Mesendoderm (in vitro differentiated cells): ENCODE results near the gene ACTG1.

Source experiments
- DNase-seq: peaks from one replicate; pipeline ENCODE4 v3.0.0; 2013
- H2AK5ac ChIP-seq: 2 replicates; pipeline ENCODE4 v1.6.1; 2013; ENCODE audit warnings: low read length, inconsistent platforms
- H2BK120ac ChIP-seq: 2 replicates; pipeline ENCODE4 v1.6.1; 2013; ENCODE audit warnings: low read depth, mild to moderate bottlenecking, low read length, moderate library complexity, mixed read lengths
- H2BK15ac ChIP-seq: replicated peaks from 2 replicates; pipeline ENCODE4 v1.6.1; 2013; ENCODE audit warnings: low read depth, mild to moderate bottlenecking, moderate library complexity
- H2BK5ac ChIP-seq: 2 replicates; pipeline ENCODE4 v1.6.1; 2013; ENCODE audit warnings: low read length, inconsistent platforms
- H3K18ac ChIP-seq: 2 replicates; pipeline ENCODE4 v1.6.1; 2013; ENCODE audit warnings: mild to moderate bottlenecking, low read length, mixed read lengths
- H3K23ac ChIP-seq: one replicate; pipeline ENCODE4 v1.6.1; 2013; ENCODE audit warnings: low read length
- H3K27ac ChIP-seq: 2 replicates; pipeline ENCODE4 v1.5.1; 2013; ENCODE audit warnings: low read depth, mild to moderate bottlenecking, inconsistent platforms, low read length, moderate library complexity
- H3K27me3 ChIP-seq: 2 replicates; pipeline ENCODE4 v1.6.1; 2013; ENCODE audit warnings: low read length, control low read depth, mild to moderate bottlenecking, inconsistent platforms; ENCODE audit not compliant: insufficient read depth, poor library complexity
- H3K36me3 ChIP-seq: 2 replicates; pipeline ENCODE4 v1.6.1; 2013; ENCODE audit warnings: low read length, inconsistent platforms; ENCODE audit not compliant: control insufficient read depth, insufficient read depth
- H3K4ac ChIP-seq: one replicate; pipeline ENCODE4 v1.6.1; 2013; ENCODE audit warnings: low read depth, mild to moderate bottlenecking, low read length, moderate library complexity
- H3K4me1 ChIP-seq: 2 replicates; pipeline ENCODE4 v1.6.1; 2013; ENCODE audit warnings: low read depth, low read length, inconsistent platforms; ENCODE audit not compliant: control insufficient read depth
- H3K4me2 ChIP-seq: 2 replicates; pipeline ENCODE4 v1.6.1; 2013; ENCODE audit warnings: low read length
- H3K4me3 ChIP-seq: 2 replicates; pipeline ENCODE4 v1.5.1; 2013; ENCODE audit warnings: mild to moderate bottlenecking, low read length
- H3K56ac ChIP-seq: one replicate; pipeline ENCODE4 v1.6.1; 2013; ENCODE audit warnings: low read length
- H3K79me1 ChIP-seq: 2 replicates; pipeline ENCODE4 v1.6.1; 2013; ENCODE audit warnings: low read length, inconsistent platforms
- H3K79me2 ChIP-seq: 2 replicates; pipeline ENCODE4 v1.6.1; 2013; ENCODE audit warnings: mild to moderate bottlenecking, low read length; ENCODE audit not compliant: control insufficient read depth, insufficient read depth
- H3K9ac ChIP-seq: 2 replicates; pipeline ENCODE4 v1.6.1; 2013; ENCODE audit warnings: low read length, inconsistent platforms
- H4K5ac ChIP-seq: one replicate; pipeline ENCODE4 v1.6.1; 2013; ENCODE audit warnings: low read length
- H4K8ac ChIP-seq: one replicate; pipeline ENCODE4 v1.6.1; 2013; ENCODE audit warnings: low read depth, mild to moderate bottlenecking, control low read depth, low read length, moderate library complexity
- WGBS: extraction: QIAGEN DNeasy Blood & Tissue Kit; methylation state at CpG from one replicate; pipeline ENCODE4 v1.1.7; 2013; ENCODE audit warnings: low lambda C conversion rate, missing lambda C conversion rate; ENCODE audit not compliant: insufficient coverage; ENCODE audit errors: extremely low coverage; 5-methylcytosine and 5-hydroxymethylcytosine counted together

Gene ACTG1

GRCh38 chr17:81547614-81547982, 35.0 kb upstream of the ACTG1 start:
- no CpG with 5 or more reads among the region's 14 CpGs for WGBS
- H2BK120ac ChIP-seq: no peak overlapping the region
- no peak overlapping the region for H4K8ac ChIP-seq
- no peaks in the 10 kb centered on the region for H3K27me3 ChIP-seq
- no peak overlapping the region for H3K4ac ChIP-seq
- H3K4me1 ChIP-seq: no peaks in the 10 kb centered on the region
- H4K5ac ChIP-seq: no peak overlapping the region
- no peak overlapping the region for H3K27ac ChIP-seq
- no peak overlapping the region for H3K4me2 ChIP-seq
- H3K18ac ChIP-seq: no peak overlapping the region
- H3K36me3 ChIP-seq: peaks cover 4% of the 10 kb centered on the region
- H3K23ac ChIP-seq: no peak overlapping the region
- H3K79me1 ChIP-seq: peaks cover 4% of the 10 kb centered on the region
- H2BK15ac ChIP-seq: no peak overlapping the region
- H2AK5ac ChIP-seq: no peak overlapping the region
- no peak overlapping the region for H3K4me3 ChIP-seq
- H2BK5ac ChIP-seq: no peak overlapping the region
- no peak overlapping the region for H3K56ac ChIP-seq
- no peak overlapping the region for H3K9ac ChIP-seq
- H3K79me2 ChIP-seq: peaks cover 5% of the 10 kb centered on the region
- no peak for DNase-seq

GRCh38 chr17:81546906-81547613, 34.5 kb upstream of the ACTG1 start:
- H3K18ac ChIP-seq: no peak overlapping the region
- H4K5ac ChIP-seq: no peak overlapping the region
- no peaks in the 10 kb centered on the region for H3K4me1 ChIP-seq
- H2BK120ac ChIP-seq: no peak overlapping the region
- H3K27me3 ChIP-seq: no peaks in the 10 kb centered on the region
- H3K36me3 ChIP-seq: peaks cover 4% of the 10 kb centered on the region
- no peak overlapping the region for H3K23ac ChIP-seq
- no peak overlapping the region for H3K56ac ChIP-seq
- H3K4ac ChIP-seq: no peak overlapping the region
- no peak for DNase-seq
- H2BK5ac ChIP-seq: no peak overlapping the region
- H3K4me3 ChIP-seq: no peak overlapping the region
- H3K79me2 ChIP-seq: peaks cover 5% of the 10 kb centered on the region
- H3K9ac ChIP-seq: no peak overlapping the region
- H4K8ac ChIP-seq: no peak overlapping the region
- no peak overlapping the region for H3K4me2 ChIP-seq
- peaks cover 4% of the 10 kb centered on the region for H3K79me1 ChIP-seq
- H2AK5ac ChIP-seq: no peak overlapping the region
- H2BK15ac ChIP-seq: no peak overlapping the region
- no CpG with 5 or more reads among the region's 36 CpGs for WGBS
- H3K27ac ChIP-seq: no peak overlapping the region

GRCh38 chr17:81545160-81545949, 32.8 kb upstream of the ACTG1 start:
- no peaks in the 10 kb centered on the region for H3K79me1 ChIP-seq
- no peak overlapping the region for H3K18ac ChIP-seq
- no peak overlapping the region for H2AK5ac ChIP-seq
- no peak overlapping the region for H3K4ac ChIP-seq
- H3K56ac ChIP-seq: no peak overlapping the region
- no peak overlapping the region for H2BK5ac ChIP-seq
- no peak overlapping the region for H4K8ac ChIP-seq
- no peaks in the 10 kb centered on the region for H3K79me2 ChIP-seq
- no peaks in the 10 kb centered on the region for H3K27me3 ChIP-seq
- no peak overlapping the region for H3K27ac ChIP-seq
- no peak overlapping the region for H3K9ac ChIP-seq
- no CpG with 5 or more reads among the region's 24 CpGs for WGBS
- no peak overlapping the region for H3K4me2 ChIP-seq
- no peak overlapping the region for H2BK15ac ChIP-seq
- peaks cover 4% of the 10 kb centered on the region for H3K36me3 ChIP-seq
- no peak overlapping the region for H4K5ac ChIP-seq
- H2BK120ac ChIP-seq: no peak overlapping the region
- no peak overlapping the region for H3K23ac ChIP-seq
- H3K4me1 ChIP-seq: no peaks in the 10 kb centered on the region
- H3K4me3 ChIP-seq: no peak overlapping the region
- no peak for DNase-seq

- H3K4me3 ChIP-seq: no peak overlapping the region
These were observed 31.8 kb upstream of the ACTG1 start for GRCh38 chr17:81544281-81544974.

GRCh38 chr17:81543756-81544155, 31.2 kb upstream of the ACTG1 start:
- Histone ChIP-seq H3K27me3 (no peaks in the 10 kb centered on the region), H3K79me2 (no peaks in the 10 kb centered on the region), H3K9ac (no peak overlapping the region), H3K18ac (no peak overlapping the region), H3K36me3 (peaks cover 4% of the 10 kb centered on the region), H4K5ac (no peak overlapping the region), H2BK15ac (no peak overlapping the region), H3K4me3 (no peak overlapping the region), H3K27ac (no peak overlapping the region), H4K8ac (no peak overlapping the region), H3K4me2 (no peak overlapping the region), H3K56ac (no peak overlapping the region), H3K4me1 (no peaks in the 10 kb centered on the region), H2BK120ac (no peak overlapping the region), H3K23ac (no peak overlapping the region), H3K79me1 (no peaks in the 10 kb centered on the region), H2BK5ac (no peak overlapping the region), H3K4ac (no peak overlapping the region), H2AK5ac (no peak overlapping the region)
- no peak for DNase-seq
- WGBS: no CpG with 5 or more reads among the region's 15 CpGs

More at GRCh38 chr17:81544281-81544974, 31.8 kb upstream of the ACTG1 start:
- Histone ChIP-seq H3K4ac (no peak overlapping the region), H3K9ac (no peak overlapping the region), H3K18ac (no peak overlapping the region), H3K27me3 (no peaks in the 10 kb centered on the region), H3K4me1 (no peaks in the 10 kb centered on the region), H2BK15ac (no peak overlapping the region), H3K79me1 (no peaks in the 10 kb centered on the region), H4K8ac (no peak overlapping the region), H3K27ac (no peak overlapping the region), H2BK120ac (no peak overlapping the region), H3K4me2 (no peak overlapping the region), H3K23ac (no peak overlapping the region), H3K56ac (no peak overlapping the region), H3K79me2 (no peaks in the 10 kb centered on the region), H4K5ac (no peak overlapping the region), H2AK5ac (no peak overlapping the region), H2BK5ac (no peak overlapping the region), H3K36me3 (peaks cover 4% of the 10 kb centered on the region)
- WGBS: no CpG with 5 or more reads among the region's 16 CpGs
- no peak for DNase-seq
